ENCODE results near the gene RUNX3. TPM values are rescaled to one million over a fixed set of nuclear protein-coding genes. Genes with fewer than 3 reads are reported as not detected.
"Not testable (repeated sequence)": the region's sequence is repeated elsewhere in the genome, so short reads cannot be mapped to it uniquely, and the experiment has no call there.

RUNX3 gene
- total RNA-seq, 1 donor from 2014 or later, result 153 TPM

GRCh38 chr1:24895511-24895910, 34.6 kb downstream of the RUNX3 start:
- DNase-seq (no peak), ATAC-seq (ENCODE audit: low read depth) (no peak)
- Mint-ChIP-seq H3K4me1 (peaks cover 29% of the 10 kb centered on the region), H3K27ac (no peak overlapping the region), H3K36me3 (ENCODE audit: low read depth) (peaks cover 25% of the 10 kb centered on the region), H3K27me3 (no peaks in the 10 kb centered on the region), H3K4me3 (no peak overlapping the region), H3K9me3 (peaks cover 6% of the 10 kb centered on the region)
- CTCF ChIA-PET, result no interaction called here
- intact Hi-C loops (cut with micrococcal nuclease), result no loop called here
- POLR2A ChIA-PET, result interaction anchor here (4.0 kb wide), 1 partner anchor 33 kb away, joined by 20 read pairs; the partner anchor contains the start of gene RUNX3
- TF ChIP-seq, protein P1, sequence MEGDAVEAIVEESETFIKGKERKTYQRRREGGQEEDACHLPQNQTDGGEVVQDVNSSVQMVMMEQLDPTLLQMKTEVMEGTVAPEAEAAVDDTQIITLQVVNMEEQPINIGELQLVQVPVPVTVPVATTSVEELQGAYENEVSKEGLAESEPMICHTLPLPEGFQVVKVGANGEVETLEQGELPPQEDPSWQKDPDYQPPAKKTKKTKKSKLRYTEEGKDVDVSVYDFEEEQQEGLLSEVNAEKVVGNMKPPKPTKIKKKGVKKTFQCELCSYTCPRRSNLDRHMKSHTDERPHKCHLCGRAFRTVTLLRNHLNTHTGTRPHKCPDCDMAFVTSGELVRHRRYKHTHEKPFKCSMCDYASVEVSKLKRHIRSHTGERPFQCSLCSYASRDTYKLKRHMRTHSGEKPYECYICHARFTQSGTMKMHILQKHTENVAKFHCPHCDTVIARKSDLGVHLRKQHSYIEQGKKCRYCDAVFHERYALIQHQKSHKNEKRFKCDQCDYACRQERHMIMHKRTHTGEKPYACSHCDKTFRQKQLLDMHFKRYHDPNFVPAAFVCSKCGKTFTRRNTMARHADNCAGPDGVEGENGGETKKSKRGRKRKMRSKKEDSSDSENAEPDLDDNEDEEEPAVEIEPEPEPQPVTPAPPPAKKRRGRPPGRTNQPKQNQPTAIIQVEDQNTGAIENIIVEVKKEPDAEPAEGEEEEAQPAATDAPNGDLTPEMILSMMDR (IDR thresholded peaks at IDR 0.05), result no peak

- TF ChIP-seq, protein P1 (IDR thresholded peaks at IDR 0.05), result no peak
- Mint-ChIP-seq H3K27me3 (no peaks in the 10 kb centered on the region), H3K4me3 (no peak overlapping the region), H3K9me3 (peaks cover 6% of the 10 kb centered on the region), H3K27ac (no peak overlapping the region), H3K4me1 (peaks cover 17% of the 10 kb centered on the region), H3K36me3 (ENCODE audit: low read depth) (peaks cover 13% of the 10 kb centered on the region)
- POLR2A ChIA-PET, result no interaction called here
- intact Hi-C loops (cut with micrococcal nuclease), result no loop called here
- no peak for ATAC-seq (ENCODE audit: low read depth)
- no peak for DNase-seq
- CTCF ChIA-PET, result no interaction called here
Observed at GRCh38 chr1:24894002-24894401, 36.1 kb downstream of the RUNX3 start.

- intact Hi-C loops (cut with micrococcal nuclease), result no loop called here
- H3K27ac Mint-ChIP-seq, result no peak overlapping the region
- CTCF ChIA-PET, result no interaction called here
Observed at GRCh38 chr1:24893431-24893830, 36.6 kb downstream of the RUNX3 start.

GRCh38 chr1:24892188-24893153, 37.6 kb downstream of the RUNX3 start:
- no peak overlapping the region for H3K27ac Mint-ChIP-seq
- ChIA-PET CTCF (no interaction called here), POLR2A (no interaction called here)
- H3K9me3 Mint-ChIP-seq, result peaks cover 6% of the 10 kb centered on the region
- no peak overlapping the region for H3K4me3 Mint-ChIP-seq
- DNase-seq (no peak), ATAC-seq (ENCODE audit: low read depth) (no peak)
- H3K27me3 Mint-ChIP-seq, result no peaks in the 10 kb centered on the region
- peaks cover 8% of the 10 kb centered on the region for H3K36me3 Mint-ChIP-seq (ENCODE audit: low read depth)
- intact Hi-C loops (cut with micrococcal nuclease), result no loop called here
- TF ChIP-seq, protein P1 (IDR thresholded peaks at IDR 0.05), result no peak
- H3K4me1 Mint-ChIP-seq, result peaks cover 7% of the 10 kb centered on the region

More at GRCh38 chr1:24893431-24893830, 36.6 kb downstream of the RUNX3 start:
- no peaks in the 10 kb centered on the region for H3K27me3 Mint-ChIP-seq
- DNase-seq (no peak), ATAC-seq (ENCODE audit: low read depth) (no peak)
- peaks cover 12% of the 10 kb centered on the region for H3K4me1 Mint-ChIP-seq
- TF ChIP-seq, protein P1 (IDR thresholded peaks at IDR 0.05), result no peak
- H3K9me3 Mint-ChIP-seq, result peaks cover 6% of the 10 kb centered on the region
- H3K36me3 Mint-ChIP-seq (ENCODE audit: low read depth), result peaks cover 11% of the 10 kb centered on the region
- no peak overlapping the region for H3K4me3 Mint-ChIP-seq
- POLR2A ChIA-PET, result interaction anchor here (0.6 kb wide), 1 partner anchor 1770 kb away, joined by 4 read pairs; no protein-coding TSS in a partner anchor

GRCh38 chr1:24891367-24891766, 38.7 kb downstream of the RUNX3 start:
- H3K27ac Mint-ChIP-seq; intact Hi-C loops (cut with micrococcal nuclease); POLR2A ChIA-PET: not testable (repeated sequence)

More at GRCh38 chr1:24891367-24891766, 38.7 kb downstream of the RUNX3 start:
- DNase-seq; H3K36me3 Mint-ChIP-seq (ENCODE audit: low read depth); H3K4me3 Mint-ChIP-seq; H3K4me1 Mint-ChIP-seq; H3K9me3 Mint-ChIP-seq; ATAC-seq (ENCODE audit: low read depth); CTCF ChIA-PET; H3K27me3 Mint-ChIP-seq: not testable (repeated sequence)

Measured in activated B cell treated with CpG ODN at 0.5 μM for 24 hours (primary cell).